Activated naive CD4-positive, alpha-beta T cell treated with anti-CD3 and anti-CD28 coated beads, Interleukin-2, amount 10 ng/mL, durations not matched to agents 7 days and 5 days (primary cell): ENCODE results near the gene ARHGEF28.

Experiments
- CTCF ChIA-PET: fragments of 350-600 bp; sonication (Branson Sonifier 250); formaldehyde crosslinking; loops from one replicate; lab custom pipeline; 2021; ENCODE audit warnings: antibody characterized with exemption; lab: Charles Lee
- DNase-seq: peaks from one replicate; pipeline ENCODE4 v3.0.0-alpha.2; 2020
- H3K27ac Mint-ChIP-seq: one replicate; pipeline ENCODE4 v1.8.0; 2021; ENCODE audit warnings: mild to moderate bottlenecking, moderate library complexity, mixed read lengths
- H3K27me3 Mint-ChIP-seq: one replicate; pipeline ENCODE4 v1.8.0; 2021; ENCODE audit warnings: mild to moderate bottlenecking, mixed read lengths
- H3K36me3 Mint-ChIP-seq: one replicate; pipeline ENCODE4 v1.8.0; 2021; ENCODE audit warnings: mixed read lengths
- H3K4me1 Mint-ChIP-seq: one replicate; pipeline ENCODE4 v1.8.0; 2021; ENCODE audit warnings: mixed read lengths
- H3K4me3 Mint-ChIP-seq: one replicate; pipeline ENCODE4 v1.8.0; 2021; ENCODE audit warnings: mild to moderate bottlenecking, moderate library complexity, mixed read lengths
- H3K9me3 Mint-ChIP-seq: one replicate; pipeline ENCODE4 v1.8.0; 2021; ENCODE audit warnings: mixed read lengths

The ARHGEF28 gene

DNA sequence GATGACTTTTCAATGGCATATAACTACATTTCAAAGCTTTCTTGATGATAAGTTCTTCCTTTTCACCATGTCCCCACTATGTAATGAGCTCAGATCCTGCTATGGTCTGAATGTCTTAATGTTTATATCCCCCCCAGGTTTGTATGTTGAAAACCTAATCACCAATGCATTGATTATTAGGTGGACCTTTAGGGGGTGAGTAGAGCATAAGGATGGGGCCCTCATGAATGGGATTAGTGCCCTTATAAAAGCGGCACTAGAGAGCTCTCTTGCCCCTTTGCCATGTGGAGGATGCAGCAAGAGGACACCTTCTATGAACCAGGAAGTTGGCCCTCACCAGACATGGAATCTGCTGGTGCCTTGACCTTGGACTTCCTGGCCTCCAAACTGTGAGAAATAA is 316.8 kb downstream of the ARHGEF28 start:
- no peaks in the 10 kb centered on the region for H3K9me3 Mint-ChIP-seq
- H3K4me3 Mint-ChIP-seq = no peak overlapping the region
- no peaks in the 10 kb centered on the region for H3K4me1 Mint-ChIP-seq

DNA sequence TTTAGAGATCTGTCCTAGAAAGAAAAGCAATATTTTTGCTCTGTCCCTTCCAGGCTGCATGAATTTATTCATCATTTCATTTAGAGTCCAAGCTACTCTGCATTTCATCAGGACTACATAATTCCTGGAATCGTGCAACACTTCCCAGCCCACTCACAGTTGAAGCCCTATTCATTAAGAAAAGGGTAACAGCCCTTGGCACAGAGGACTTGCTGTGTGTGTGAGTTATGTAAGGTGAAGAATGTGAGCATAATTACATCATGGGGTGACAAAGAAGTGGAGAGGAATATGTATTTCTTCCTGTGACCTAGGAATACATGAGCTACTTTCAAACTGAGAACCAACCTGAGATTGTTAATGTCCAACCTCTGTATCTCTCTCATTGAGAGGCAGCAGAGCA is 317.4 kb downstream of the ARHGEF28 start:
- Mint-ChIP-seq H3K36me3 (no peaks in the 10 kb centered on the region), H3K4me3 (no peak overlapping the region), H3K9me3 (no peaks in the 10 kb centered on the region), H3K27ac (no peak overlapping the region), H3K4me1 (no peaks in the 10 kb centered on the region), H3K27me3 (peaks cover 10% of the 10 kb centered on the region)
- no peak for DNase-seq
- CTCF ChIA-PET = no interaction called here

More for the DNA sequence above, 316.8 kb downstream of the ARHGEF28 start:
- Mint-ChIP-seq H3K27me3 (peaks cover 10% of the 10 kb centered on the region), H3K36me3 (no peaks in the 10 kb centered on the region), H3K27ac (no peak overlapping the region)
- CTCF ChIA-PET = no interaction called here
- DNase-seq = no peak

DNA sequence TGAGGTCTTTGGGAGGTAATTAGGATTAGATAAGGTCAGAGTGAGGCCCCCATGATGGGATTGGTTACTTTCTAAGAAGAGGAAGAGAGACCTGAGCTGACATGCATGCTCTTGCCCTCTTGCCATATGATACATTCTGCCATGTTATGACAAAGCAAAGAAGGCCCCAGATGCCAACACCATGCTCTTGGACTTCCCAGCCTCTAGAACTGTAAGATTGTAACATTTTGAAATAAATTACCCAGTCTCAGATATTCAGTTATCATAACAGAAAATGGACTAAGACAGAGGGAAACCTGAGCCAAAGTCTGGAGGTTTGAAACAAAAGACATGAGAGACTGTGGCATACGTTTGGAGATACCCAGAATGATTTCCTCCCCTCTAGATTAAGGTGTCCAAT is 318.6 kb downstream of the ARHGEF28 start:
- H3K27ac Mint-ChIP-seq = no peak overlapping the region
- CTCF ChIA-PET = no interaction called here
- H3K27me3 Mint-ChIP-seq = peaks cover 3% of the 10 kb centered on the region
- H3K4me3 Mint-ChIP-seq = no peak overlapping the region
- no peaks in the 10 kb centered on the region for H3K36me3 Mint-ChIP-seq
- no peaks in the 10 kb centered on the region for H3K4me1 Mint-ChIP-seq
- no peaks in the 10 kb centered on the region for H3K9me3 Mint-ChIP-seq
- no peak for DNase-seq

DNA sequence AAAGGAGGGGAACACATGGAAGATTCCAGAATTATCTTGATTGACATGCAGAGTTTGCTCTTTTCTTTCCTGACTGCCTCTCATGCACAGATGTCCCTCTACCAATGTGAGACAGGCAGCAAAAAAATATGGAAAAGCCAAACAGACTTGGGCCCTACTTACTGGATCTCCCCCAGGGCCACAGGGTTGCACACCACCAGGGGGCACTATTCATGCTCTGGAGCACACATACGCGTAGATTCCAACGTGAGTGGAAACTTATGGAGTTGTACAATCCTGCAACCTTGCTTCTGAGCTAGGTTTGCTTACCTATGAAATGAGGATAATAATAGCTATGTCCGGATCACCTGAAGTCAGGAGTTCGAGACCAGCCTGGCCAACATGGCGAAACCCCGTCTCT is 319.5 kb downstream of the ARHGEF28 start:
- CTCF ChIA-PET = no interaction called here
- Mint-ChIP-seq H3K27ac (no peak overlapping the region), H3K9me3 (no peaks in the 10 kb centered on the region), H3K27me3 (peaks cover 6% of the 10 kb centered on the region), H3K4me3 (no peak overlapping the region), H3K36me3 (no peaks in the 10 kb centered on the region), H3K4me1 (no peaks in the 10 kb centered on the region)
- DNase-seq = peak; percentile 24

DNA sequence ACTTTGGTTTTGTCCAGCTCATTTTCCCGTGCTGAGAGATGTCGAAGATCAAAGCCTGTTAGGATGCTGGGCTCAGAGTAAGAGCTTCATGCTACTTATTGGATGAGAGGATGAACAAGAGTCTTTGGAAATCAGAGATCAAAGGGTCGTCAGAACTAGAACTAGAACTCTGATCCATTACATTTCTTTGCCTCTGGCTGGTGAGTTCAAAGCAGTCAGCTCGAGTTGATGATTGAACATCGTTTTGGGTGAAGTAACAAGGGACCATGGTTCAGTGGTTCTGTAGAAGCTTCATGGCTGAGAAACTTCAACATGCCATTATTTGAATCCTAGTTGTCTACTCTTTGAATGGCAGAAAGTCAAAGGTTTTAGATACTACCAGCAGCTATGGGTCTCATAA is 320.3 kb downstream of the ARHGEF28 start:
- CTCF ChIA-PET = no interaction called here

DNA sequence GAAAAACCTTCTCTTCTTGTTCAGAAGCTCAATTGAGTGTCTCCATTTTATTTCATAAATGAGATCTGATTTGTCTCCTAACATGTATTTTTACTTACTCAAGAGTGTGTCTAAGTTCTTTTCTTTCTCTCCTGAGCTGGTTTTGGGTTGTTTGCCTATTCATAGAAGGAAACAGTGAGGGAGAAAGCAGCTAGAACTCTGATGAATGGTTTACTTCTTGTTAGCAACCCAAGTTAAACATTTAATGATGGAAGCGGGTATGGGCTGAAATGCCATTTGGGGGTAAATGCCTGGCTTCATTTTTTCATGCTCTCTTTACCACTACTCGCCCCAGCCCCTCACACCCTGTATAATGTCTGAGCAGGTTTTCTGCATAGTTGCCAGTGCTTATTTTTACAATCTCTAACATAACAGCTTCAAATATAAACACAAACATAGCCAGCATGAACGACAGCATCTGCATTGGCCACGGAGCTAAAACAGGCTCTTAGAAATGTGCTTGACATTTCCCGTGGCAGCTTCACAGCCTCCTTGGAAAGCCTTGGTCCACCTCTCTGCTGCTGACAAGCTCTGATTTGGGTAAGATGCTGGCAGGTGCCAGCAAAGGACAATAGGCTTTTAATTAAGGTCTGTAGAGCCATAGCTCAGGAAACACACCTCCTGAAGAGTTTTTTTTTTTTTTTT is 321.1 kb downstream of the ARHGEF28 start:
- H3K27ac Mint-ChIP-seq = no peak overlapping the region
- no peak overlapping the region for H3K4me3 Mint-ChIP-seq
- H3K36me3 Mint-ChIP-seq = no peaks in the 10 kb centered on the region
- CTCF ChIA-PET = no interaction called here
- DNase-seq = no peak
- H3K4me1 Mint-ChIP-seq = no peaks in the 10 kb centered on the region
- peaks cover 6% of the 10 kb centered on the region for H3K27me3 Mint-ChIP-seq
- no peaks in the 10 kb centered on the region for H3K9me3 Mint-ChIP-seq

More for the DNA sequence above, 320.3 kb downstream of the ARHGEF28 start:
- H3K4me3 Mint-ChIP-seq = no peak overlapping the region
- no peak for DNase-seq
- peaks cover 6% of the 10 kb centered on the region for H3K27me3 Mint-ChIP-seq
- no peaks in the 10 kb centered on the region for H3K36me3 Mint-ChIP-seq
- H3K4me1 Mint-ChIP-seq = no peaks in the 10 kb centered on the region
- no peak overlapping the region for H3K27ac Mint-ChIP-seq
- no peaks in the 10 kb centered on the region for H3K9me3 Mint-ChIP-seq

DNA sequence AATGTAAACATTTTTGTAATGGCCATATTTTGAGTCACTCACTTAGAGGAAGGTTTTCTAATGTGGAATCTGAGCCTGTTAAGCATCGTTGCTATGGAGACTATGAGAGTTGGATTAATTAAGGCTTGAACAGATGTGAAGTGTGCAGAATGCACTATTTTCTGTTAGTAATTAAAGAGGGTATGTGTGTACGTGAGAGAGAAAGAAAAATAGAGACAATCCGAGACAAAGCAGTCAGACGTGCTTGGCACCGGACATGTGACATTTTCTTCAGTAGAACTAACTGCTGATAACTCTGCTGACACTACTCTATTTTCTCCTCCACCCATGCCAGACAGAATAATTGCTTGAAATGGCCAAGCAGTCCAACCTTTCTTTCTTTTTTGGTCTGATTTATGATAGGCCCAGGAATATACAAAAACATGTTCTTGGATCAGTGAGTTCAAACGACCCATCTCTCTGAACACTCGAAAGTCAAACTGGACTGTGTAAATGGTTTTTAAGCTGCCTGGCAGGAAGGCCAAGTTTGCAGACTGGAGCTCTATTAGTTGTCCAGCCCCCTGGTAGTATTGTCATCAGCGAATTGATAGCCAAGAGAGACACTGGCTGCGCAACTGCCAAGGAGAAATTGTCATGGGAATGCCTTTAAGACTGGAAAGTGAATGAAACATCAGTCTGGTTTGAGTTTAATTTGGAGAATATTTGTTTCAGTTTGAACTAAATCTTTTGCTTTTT is 322.1 kb downstream of the ARHGEF28 start:
- DNase-seq = no peak
- no peak overlapping the region for H3K4me3 Mint-ChIP-seq
- H3K4me1 Mint-ChIP-seq = no peaks in the 10 kb centered on the region
- H3K27me3 Mint-ChIP-seq = peaks cover 6% of the 10 kb centered on the region
- no peaks in the 10 kb centered on the region for H3K36me3 Mint-ChIP-seq
- CTCF ChIA-PET = no interaction called here
- no peaks in the 10 kb centered on the region for H3K9me3 Mint-ChIP-seq
- H3K27ac Mint-ChIP-seq = no peak overlapping the region

DNA sequence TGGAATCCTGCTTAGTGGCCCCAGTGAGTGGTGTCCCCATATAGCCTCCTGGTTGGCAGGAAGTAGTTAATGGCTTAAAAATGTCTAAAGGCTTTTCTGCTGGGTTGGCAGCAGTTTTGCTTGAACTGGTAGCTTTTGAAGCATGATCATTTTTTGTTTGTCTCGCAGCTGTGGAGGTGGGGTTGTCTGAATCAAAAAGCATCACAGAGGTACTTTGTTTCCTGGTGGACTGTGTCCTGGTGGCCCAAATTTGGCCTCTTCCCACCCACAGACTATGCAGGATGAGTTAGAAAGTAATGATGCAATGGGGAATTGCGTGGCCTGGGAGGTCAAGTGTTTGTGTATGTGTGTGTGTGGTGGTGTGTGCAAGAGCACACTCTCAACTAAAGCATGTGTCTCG is 322.7 kb downstream of the ARHGEF28 start:
- no peak overlapping the region for H3K27ac Mint-ChIP-seq
- no peaks in the 10 kb centered on the region for H3K4me1 Mint-ChIP-seq

DNA sequence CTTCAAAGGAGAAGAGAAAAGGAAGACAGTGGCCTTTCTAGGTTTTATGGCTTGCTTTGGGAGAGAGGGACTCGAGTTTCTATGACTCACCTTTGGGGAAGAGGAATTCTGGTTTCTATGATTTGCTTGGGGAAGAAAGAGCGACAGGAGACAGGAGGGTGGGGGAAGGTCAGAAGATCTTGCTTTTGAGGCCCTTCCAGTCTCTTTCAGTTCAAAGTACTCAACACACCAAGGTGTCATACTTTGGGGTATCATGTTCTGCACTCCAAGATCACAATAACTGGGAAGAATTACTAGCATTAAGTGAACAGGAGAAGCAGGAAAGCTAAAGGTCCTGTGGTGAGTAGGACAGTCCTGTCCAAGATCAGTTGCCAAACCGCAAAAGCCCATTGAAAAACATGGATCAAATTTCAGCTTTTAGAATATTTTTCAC is 324.5 kb downstream of the ARHGEF28 start:
- H3K4me1 Mint-ChIP-seq = no peaks in the 10 kb centered on the region
- no peak overlapping the region for H3K27ac Mint-ChIP-seq
- CTCF ChIA-PET = no interaction called here
- no peak overlapping the region for H3K4me3 Mint-ChIP-seq
- H3K9me3 Mint-ChIP-seq = no peaks in the 10 kb centered on the region
- H3K36me3 Mint-ChIP-seq = no peaks in the 10 kb centered on the region
- no peak for DNase-seq
- H3K27me3 Mint-ChIP-seq = peaks cover 6% of the 10 kb centered on the region

More for the DNA sequence above, 322.7 kb downstream of the ARHGEF28 start:
- Mint-ChIP-seq H3K9me3 (no peaks in the 10 kb centered on the region), H3K27me3 (peaks cover 6% of the 10 kb centered on the region), H3K4me3 (no peak overlapping the region), H3K36me3 (no peaks in the 10 kb centered on the region)
- CTCF ChIA-PET = no interaction called here
- DNase-seq = no peak

DNA sequence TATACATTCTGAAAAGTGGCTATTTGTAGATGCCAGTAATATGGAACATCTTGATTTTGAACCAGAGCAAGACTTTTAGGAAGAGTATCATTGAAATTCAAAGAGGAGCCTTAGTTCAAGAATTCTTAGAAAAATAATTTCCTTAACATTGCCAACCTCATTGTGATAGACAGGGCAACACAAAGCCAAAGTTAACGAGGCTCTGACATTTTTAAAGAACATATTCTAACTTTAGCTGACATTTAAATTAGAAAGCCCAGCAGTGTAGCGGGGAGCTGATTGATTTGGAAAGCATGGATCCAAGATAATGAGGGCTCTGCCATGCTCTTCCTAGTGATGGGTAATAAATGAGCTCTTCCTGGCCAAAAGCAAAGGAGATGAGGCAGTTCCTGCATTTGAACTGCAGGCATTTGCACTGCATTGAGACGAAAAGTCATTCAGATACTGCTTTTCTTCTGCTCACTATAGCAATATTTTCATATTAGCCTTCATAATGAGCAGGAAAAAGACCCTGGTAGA is 325.0 kb downstream of the ARHGEF28 start:
- Mint-ChIP-seq H3K27ac (no peak overlapping the region), H3K9me3 (no peaks in the 10 kb centered on the region), H3K36me3 (no peaks in the 10 kb centered on the region), H3K4me3 (no peak overlapping the region), H3K27me3 (peaks cover 6% of the 10 kb centered on the region), H3K4me1 (no peaks in the 10 kb centered on the region)
- CTCF ChIA-PET = no interaction called here
- no peak for DNase-seq

DNA sequence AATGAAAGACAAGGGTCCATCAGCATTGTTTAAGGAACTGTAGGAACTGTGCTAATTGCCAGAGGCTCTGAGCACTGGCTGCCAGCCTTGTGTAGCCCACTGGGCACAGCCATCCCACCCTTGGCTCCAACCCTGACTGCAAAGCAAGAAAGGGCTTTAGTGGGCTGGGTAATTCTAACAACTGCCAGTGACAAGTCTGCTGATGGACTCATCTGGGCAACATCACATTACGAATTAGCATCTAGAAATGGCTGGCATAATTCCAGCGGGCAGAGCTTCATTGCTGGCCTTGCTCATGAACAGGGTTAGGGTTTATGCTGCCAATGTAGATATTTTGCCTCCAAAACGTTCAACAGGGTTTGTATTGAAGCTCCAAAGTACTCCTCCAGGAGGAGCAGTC is 326.9 kb downstream of the ARHGEF28 start:
- H3K36me3 Mint-ChIP-seq = no peaks in the 10 kb centered on the region
- no peak overlapping the region for H3K4me3 Mint-ChIP-seq
- H3K9me3 Mint-ChIP-seq = no peaks in the 10 kb centered on the region
- no peak overlapping the region for H3K27ac Mint-ChIP-seq
- no peaks in the 10 kb centered on the region for H3K4me1 Mint-ChIP-seq
- DNase-seq = no peak
- CTCF ChIA-PET = no interaction called here
- H3K27me3 Mint-ChIP-seq = peaks cover 8% of the 10 kb centered on the region

DNA sequence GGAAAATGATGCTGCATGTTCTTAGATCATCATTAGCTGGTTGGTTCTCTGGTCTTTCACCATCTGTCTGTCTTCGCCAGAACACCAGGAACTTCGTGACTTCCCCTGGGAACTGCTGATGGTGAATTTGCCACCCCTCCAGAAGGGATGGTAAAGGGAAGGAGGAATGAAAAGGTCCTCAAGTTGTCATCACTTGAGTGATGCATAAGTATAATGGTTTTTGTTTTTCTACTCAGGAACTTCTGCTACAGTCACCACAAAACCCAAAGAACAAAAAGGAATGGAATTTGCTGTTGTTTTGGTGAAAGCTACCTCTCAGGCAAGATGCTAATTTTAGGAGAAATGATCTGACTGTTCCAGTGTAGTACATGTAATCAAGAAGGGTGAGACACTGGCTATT is 328.4 kb downstream of the ARHGEF28 start:
- H3K4me1 Mint-ChIP-seq = no peaks in the 10 kb centered on the region
- no peaks in the 10 kb centered on the region for H3K9me3 Mint-ChIP-seq
- DNase-seq = no peak
- no peak overlapping the region for H3K4me3 Mint-ChIP-seq
- no peak overlapping the region for H3K27ac Mint-ChIP-seq
- CTCF ChIA-PET = no interaction called here
- H3K27me3 Mint-ChIP-seq = peaks cover 8% of the 10 kb centered on the region
- no peaks in the 10 kb centered on the region for H3K36me3 Mint-ChIP-seq

DNA sequence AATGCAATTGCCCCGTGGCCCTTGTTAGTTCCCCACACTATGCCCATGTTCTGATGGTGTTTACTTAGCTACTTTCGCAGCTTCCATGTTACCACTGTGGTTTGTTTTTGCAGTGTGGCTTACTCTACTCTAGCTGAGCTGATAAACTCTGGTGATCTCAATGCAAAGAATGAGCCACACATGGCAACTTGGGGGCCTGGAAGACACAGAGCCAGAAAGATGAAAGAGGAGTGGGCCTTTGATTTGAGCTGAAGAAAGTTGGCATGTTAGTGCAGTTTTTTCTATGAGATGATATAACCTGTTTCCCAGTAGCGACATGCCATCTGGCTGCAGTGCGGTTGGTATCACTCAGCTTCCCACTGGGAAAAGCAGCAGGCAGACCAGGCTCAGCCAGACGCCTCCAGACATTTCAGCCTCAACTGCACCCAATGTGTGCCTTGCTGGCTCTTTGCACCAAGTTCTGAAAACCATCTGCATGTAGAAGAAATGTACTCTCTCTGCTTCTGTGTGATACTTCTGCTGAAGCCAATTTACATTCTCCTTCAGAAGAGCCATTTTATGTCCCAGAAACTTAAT is 329.4 kb downstream of the ARHGEF28 start:
- H3K36me3 Mint-ChIP-seq = no peaks in the 10 kb centered on the region
- no peak for DNase-seq
- H3K4me1 Mint-ChIP-seq = peaks cover 3% of the 10 kb centered on the region
- no peaks in the 10 kb centered on the region for H3K9me3 Mint-ChIP-seq
- CTCF ChIA-PET = no interaction called here
- no peak overlapping the region for H3K27ac Mint-ChIP-seq
- no peak overlapping the region for H3K4me3 Mint-ChIP-seq
- peaks cover 10% of the 10 kb centered on the region for H3K27me3 Mint-ChIP-seq

DNA sequence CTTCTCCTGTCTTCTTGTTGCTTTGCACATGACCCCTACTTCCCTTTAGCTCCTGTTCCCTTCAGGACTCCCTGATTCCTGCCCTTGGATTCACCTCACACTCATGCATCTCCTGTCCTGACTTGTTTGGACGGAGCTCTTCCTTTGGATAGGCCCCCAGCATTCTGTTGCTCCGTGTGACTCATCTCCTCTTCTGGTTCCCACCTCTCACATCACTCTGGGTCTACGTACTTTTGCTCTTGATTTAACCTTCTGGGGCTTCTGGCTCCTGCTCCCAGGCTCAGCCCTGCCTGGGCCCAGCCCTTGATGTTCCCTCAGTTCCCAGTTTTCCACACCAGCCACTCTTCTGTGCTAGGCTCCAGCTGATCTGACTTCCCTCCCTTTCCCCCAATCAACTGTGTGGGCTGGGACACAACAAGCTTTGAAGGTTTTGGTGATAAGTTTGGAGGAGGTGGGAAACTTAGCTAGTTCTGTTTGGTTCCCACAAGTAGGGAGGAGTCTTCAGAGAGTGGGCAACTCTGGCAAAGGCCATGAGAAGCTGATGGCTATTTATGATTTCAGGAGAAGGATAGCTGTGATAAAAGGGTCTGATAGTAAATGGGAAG is 331.5 kb downstream of the ARHGEF28 start:
- H3K27me3 Mint-ChIP-seq = peaks cover 8% of the 10 kb centered on the region
- no peaks in the 10 kb centered on the region for H3K9me3 Mint-ChIP-seq
- H3K4me1 Mint-ChIP-seq = peaks cover 3% of the 10 kb centered on the region
- no peak overlapping the region for H3K27ac Mint-ChIP-seq
- no peak for DNase-seq
- H3K4me3 Mint-ChIP-seq = no peak overlapping the region
- no peaks in the 10 kb centered on the region for H3K36me3 Mint-ChIP-seq
- CTCF ChIA-PET = interaction anchor here (0.8 kb wide), 1 partner anchor 317 kb away, joined by 3 read pairs; no protein-coding TSS in a partner anchor
